ENCODE measurements around the gene PTPRM. TPM values are rescaled to one million over a fixed set of nuclear protein-coding genes. Genes with fewer than 3 reads are reported as not detected.

The PTPRM gene
- total and polyA plus RNA-seq, 2 of the 4 experiments (the other 2 are of a cell fraction): 28.3 to 51.2 TPM

- Histone ChIP-seq H2BK5ac (ENCODE audit: low read depth, low read length, poor library complexity, severe bottlenecking) (no peak overlapping the region), H3K14ac (replicated peaks; ENCODE audit: low read depth, low read length) (no peak overlapping the region), H4K91ac (ENCODE audit: insufficient read depth, low read depth, low read length) (no peak overlapping the region), H3K36me3 (ENCODE audit: control insufficient read depth, insufficient read depth, low read length) (no peaks in the 10 kb centered on the region), H2AK9ac (replicated peaks; ENCODE audit: low read depth, low read length, poor library complexity) (no peak overlapping the region), H3K4ac (ENCODE audit: low read depth, low read length) (no peak overlapping the region), H3K56ac (ENCODE audit: extremely low read depth, insufficient read depth, low read length) (no peak overlapping the region), H4K5ac (ENCODE audit: low read depth, low read length) (no peak overlapping the region), H3K4me2 (ENCODE audit: low read depth, low read length) (no peak overlapping the region), H3K27me3 (ENCODE audit: control insufficient read depth, insufficient read depth, low read length) (no peaks in the 10 kb centered on the region), H3K23ac (ENCODE audit: low read depth, low read length) (no peak overlapping the region), H3K79me1 (ENCODE audit: low read depth in 1 of 2, low read length in 2 of 2) (no peaks in the 10 kb centered on the region), H3K9me3 (ENCODE audit: control insufficient read depth, insufficient read depth, low read length) (no peaks in the 10 kb centered on the region), H3K9me1 (ENCODE audit: insufficient read depth, low read length) (no peaks in the 10 kb centered on the region; the same call in 1 of the 2 replicates), H3K27ac (ENCODE audit: insufficient read depth, low read length) (no peak overlapping the region), H3K4me1 (ENCODE audit: control insufficient read depth, insufficient read depth, low read length) (no peaks in the 10 kb centered on the region), H4K8ac (ENCODE audit: low read depth in 2 of 2, low read length in 2 of 2) (no peak overlapping the region), H2BK120ac (ENCODE audit: low read depth, low read length) (no peak overlapping the region), H4K20me1 (ENCODE audit: insufficient read depth, low read length) (no peaks in the 10 kb centered on the region), H3K4me3 (ENCODE audit: insufficient read depth, low read depth, low read length) (no peak overlapping the region), H2AFZ (replicated peaks; ENCODE audit: low read length, poor library complexity) (no peak overlapping the region), H3K18ac (ENCODE audit: low read depth, low read length) (no peak overlapping the region), H3K9ac (ENCODE audit: low read depth, low read length) (no peak overlapping the region), H2AK5ac (ENCODE audit: low read depth, low read length) (no peak overlapping the region), H2BK15ac (ENCODE audit: low read depth, low read length) (no peak overlapping the region), H2BK20ac (ENCODE audit: low read depth, low read length) (no peak overlapping the region)
- ATAC-seq (ENCODE audit: low read depth) (no peak), DNase-seq (no peak)
- TF ChIP-seq RFX5 (IDR thresholded peaks at IDR 0.05; ENCODE audit: low read depth, low read length) (no peak), MAZ (IDR thresholded peaks at IDR 0.05; ENCODE audit: borderline replicate concordance, low read depth, low read length) (no peak), NFE2L2 (IDR thresholded peaks at IDR 0.05; ENCODE audit: low read depth, low read length) (no peak), MAFK (IDR thresholded peaks at IDR 0.05; ENCODE audit: low read depth, low read length) (no peak), CHD1 (IDR thresholded peaks at IDR 0.05; ENCODE audit: low read depth, low read length) (no peak), MXI1 (IDR thresholded peaks at IDR 0.05; ENCODE audit: borderline replicate concordance, low read depth, low read length) (no peak), SMC3 (IDR thresholded peaks at IDR 0.05; ENCODE audit: low read depth, low read length) (no peak), CTCF (conservative IDR thresholded peaks at IDR 0.05; ENCODE audit: low read depth, low read length) (no peak)
- ChIA-PET POLR2A (ENCODE audit: unreplicated experiment) (interaction anchor here (0.6 kb wide), 1 partner anchor 829 kb away, joined by 3 read pairs; no protein-coding TSS in a partner anchor), CTCF (no interaction called here)
- no TSS peak for BruUV-seq (replicated peaks)
- dilution Hi-C loops (cut with HindIII; ENCODE audit: low sequenced_read_pairs, unreplicated experiment) (no loop called here), in situ Hi-C loops (cut with MboI; ENCODE audit: low sequenced_read_pairs) (no loop called here), intact Hi-C loops (cut with micrococcal nuclease) (no loop called here)
- no CpG with 5 or more reads among the region's 10 CpGs for WGBS, 2 experiments (ENCODE audit: extremely low coverage in 2 of 2, insufficient read length in 1 of 2)
Observed at GRCh38 chr18:8095947-8096570, 528.9 kb downstream of the PTPRM start.
